CD14-positive monocyte (primary cell): ENCODE results near the gene LRP1B. TPM values are rescaled to one million over a fixed set of nuclear protein-coding genes. Genes with fewer than 3 reads are reported as not detected.

Source experiments
- DNase-seq, 3 donors: peaks; one replicate each; pipeline ENCODE4 v3.0.0-alpha.2; 2011 to 2022
- H2AFZ ChIP-seq: 2 replicates; pipeline ENCODE4 v1.6.0; 2012; ENCODE audit warnings: mild to moderate bottlenecking, low read depth, low read length, inconsistent platforms; ENCODE audit not compliant: insufficient read depth, poor library complexity, severe bottlenecking
- H3K27ac ChIP-seq, 2 donors: 1 replicate in 1 of 2; 2 replicates in 1 of 2; pipeline ENCODE4 v1.5.1; 2012 to 2013; ENCODE audit warnings: low read length in 2 of 2, control low read depth in 1 of 2, inconsistent platforms in 1 of 2, low read depth in 1 of 2, mild to moderate bottlenecking in 1 of 2
- H3K27me3 ChIP-seq, 2 donors: one replicate each; pipeline versions ENCODE4 v1.6.0 to v1.6.1; 2011 to 2013; ENCODE audit warnings: low read length in 2 of 2; ENCODE audit not compliant: control insufficient read depth in 2 of 2, insufficient read depth in 2 of 2
- H3K36me3 ChIP-seq, 2 donors: replicated peaks in 1 of 2; 1 replicate in 1 of 2; 2 replicates in 1 of 2; pipeline versions ENCODE4 v1.5.1 to v1.6.1; 2012 to 2013; ENCODE audit warnings: low read length in 2 of 2, control low read depth in 1 of 2, inconsistent platforms in 1 of 2, mild to moderate bottlenecking in 1 of 2; ENCODE audit not compliant: insufficient read depth in 2 of 2, control insufficient read depth in 1 of 2
- H3K4me1 ChIP-seq, 2 donors: 1 replicate in 1 of 2; 2 replicates in 1 of 2; pipeline versions ENCODE4 v1.5.1 to v1.6.1; 2012 to 2013; ENCODE audit warnings: low read length in 2 of 2, control low read depth in 1 of 2, inconsistent platforms in 1 of 2, mild to moderate bottlenecking in 1 of 2, moderate library complexity in 1 of 2; ENCODE audit not compliant: insufficient read depth in 2 of 2, control insufficient read depth in 1 of 2
- H3K4me2 ChIP-seq: replicated peaks from 2 replicates; pipeline ENCODE3; 2012; ENCODE audit warnings: low read length, moderate library complexity, mild to moderate bottlenecking; ENCODE audit not compliant: poor library complexity, severe bottlenecking; ENCODE audit errors: extremely low read depth
- H3K4me3 ChIP-seq, 3 experiments: fragments of 200-600 bp in 1 of 3; sonication (generic) in 1 of 3; replicated peaks in 1 of 3; 1 replicate in 2 of 3; 2 replicates in 1 of 3; pipeline ENCODE4 v1.5.1; 2011 to 2013; ENCODE audit warnings: low read length in 3 of 3, mild to moderate bottlenecking in 3 of 3, control low read depth in 2 of 3, low read depth in 2 of 3, inconsistent platforms in 1 of 3, moderate library complexity in 1 of 3
- H3K79me2 ChIP-seq: 2 replicates; pipeline ENCODE4 v1.6.0; 2012; ENCODE audit warnings: mild to moderate bottlenecking, control low read depth, inconsistent platforms, low read length, moderate library complexity; ENCODE audit not compliant: insufficient read depth
- H3K9ac ChIP-seq: 2 replicates; pipeline ENCODE4 v1.6.0; 2017; ENCODE audit warnings: low read length, mild to moderate bottlenecking; ENCODE audit not compliant: insufficient read depth, poor library complexity, severe bottlenecking
- H3K9me3 ChIP-seq, 2 donors: replicated peaks in 1 of 2; 1 replicate in 1 of 2; 2 replicates in 1 of 2; pipeline versions ENCODE4 v1.5.1 to v1.6.1; 2012 to 2013; ENCODE audit warnings: low read length in 2 of 2, control low read depth in 1 of 2; ENCODE audit not compliant: control insufficient read depth in 1 of 2, insufficient read depth in 1 of 2
- H4K20me1 ChIP-seq: 2 replicates; pipeline ENCODE4 v1.6.0; 2012; ENCODE audit warnings: mild to moderate bottlenecking, low read length, control low read depth, moderate library complexity; ENCODE audit not compliant: insufficient read depth
- H3K27ac Mint-ChIP-seq, 7 donors: one replicate each; pipeline ENCODE4 v1.8.0; 2020; ENCODE audit warnings: mild to moderate bottlenecking in 7 of 7, mixed read lengths in 7 of 7, moderate library complexity in 6 of 7, inconsistent platforms in 2 of 7
- H3K27me3 Mint-ChIP-seq, 3 donors: one replicate each; pipeline ENCODE4 v1.8.0; 2021 to 2022; ENCODE audit warnings: low read depth in 3 of 3, mild to moderate bottlenecking in 3 of 3, mixed read lengths in 3 of 3, moderate library complexity in 3 of 3, inconsistent platforms in 1 of 3
- H3K36me3 Mint-ChIP-seq, 2 donors: one replicate each; pipeline ENCODE4 v1.8.0; 2020; ENCODE audit warnings: mixed read lengths in 2 of 2, inconsistent platforms in 1 of 2, mild to moderate bottlenecking in 1 of 2
- H3K4me1 Mint-ChIP-seq: one replicate; pipeline ENCODE4 v1.8.0; 2020; ENCODE audit warnings: mild to moderate bottlenecking, mixed read lengths
- H3K4me3 Mint-ChIP-seq, 2 donors: one replicate each; pipeline ENCODE4 v1.8.0; 2020; ENCODE audit warnings: mild to moderate bottlenecking in 2 of 2, mixed read lengths in 2 of 2, moderate library complexity in 1 of 2
- H3K9me3 Mint-ChIP-seq, 7 donors: one replicate each; pipeline ENCODE4 v1.8.0; 2020 to 2022; ENCODE audit warnings: mixed read lengths in 7 of 7, mild to moderate bottlenecking in 6 of 7, moderate library complexity in 6 of 7, inconsistent platforms in 2 of 7
- WGBS: methylation state at CpG from one replicate; pipeline ENCODE4 v1.1.5; 2013; ENCODE audit warnings: missing lambda C conversion rate; ENCODE audit not compliant: insufficient coverage; 5-methylcytosine and 5-hydroxymethylcytosine counted together
- intact Hi-C, 2 donors: fragments of 100-400 bp; cut with micrococcal nuclease; formaldehyde crosslinking; loops; one replicate each; pipeline versions ENCODE4 v1.15.0 to v1.15.1; 2023
- polyA plus RNA-seq, 3 donors: library from polyadenylated mRNA; depleted of rRNA in 1 of 3; unstranded in 2 of 3; stranded (reverse) in 1 of 3; fragments of 300-500 nt in 2 of 3; fragments of >200 nt in 1 of 3; fragmentation: Illumina TruSeq in 2 of 3; gene quantifications; 1 replicate in 2 of 3; 2 replicates in 1 of 3; pipeline ENCODE4 v1.2.3, GENCODE V29; 2012 to 2021
- TF ChIP-seq, protein P1 (sequence below): fragments of 200-600 bp; IDR thresholded peaks from one replicate; pipeline ENCODE4 v1.8.0; 2022; ENCODE audit warnings: antibody characterized with exemption, mild to moderate bottlenecking

Gene LRP1B
- polyA plus RNA-seq, 3 donors, result not detected

GRCh38 chr2:141660232-141660631 lies 470.6 kb downstream of the LRP1B start:
- no peaks in the 10 kb centered on the region for H3K27me3 Mint-ChIP-seq
- Histone ChIP-seq H2AFZ (no peak overlapping the region), H3K9me3 (peaks cover 6 to 18% of the 10 kb centered on the region in 2 donors), H3K4me3 (no peak overlapping the region), H3K4me2 (no peak overlapping the region), H3K27me3 (no peaks in the 10 kb centered on the region), H3K79me2 (no peaks in the 10 kb centered on the region), H3K9ac (no peak overlapping the region), H3K27ac (no peak overlapping the region), H4K20me1 (no peaks in the 10 kb centered on the region), H3K36me3 (no peaks in the 10 kb centered on the region), H3K4me1 (no peaks in the 10 kb centered on the region)
- WGBS, result 86% methylated on average over 8 of the region's 8 CpGs
- H3K27ac Mint-ChIP-seq, result no peak overlapping the region
- H3K36me3 Mint-ChIP-seq, result no peaks in the 10 kb centered on the region
- no peaks in the 10 kb centered on the region for H3K4me1 Mint-ChIP-seq
- H3K9me3 Mint-ChIP-seq, result peaks cover 5 to 20% (median 8%) of the 10 kb centered on the region in 7 donors
- intact Hi-C loops, result no loop called here
- H3K4me3 Mint-ChIP-seq, result no peak overlapping the region
- TF ChIP-seq, protein P1, sequence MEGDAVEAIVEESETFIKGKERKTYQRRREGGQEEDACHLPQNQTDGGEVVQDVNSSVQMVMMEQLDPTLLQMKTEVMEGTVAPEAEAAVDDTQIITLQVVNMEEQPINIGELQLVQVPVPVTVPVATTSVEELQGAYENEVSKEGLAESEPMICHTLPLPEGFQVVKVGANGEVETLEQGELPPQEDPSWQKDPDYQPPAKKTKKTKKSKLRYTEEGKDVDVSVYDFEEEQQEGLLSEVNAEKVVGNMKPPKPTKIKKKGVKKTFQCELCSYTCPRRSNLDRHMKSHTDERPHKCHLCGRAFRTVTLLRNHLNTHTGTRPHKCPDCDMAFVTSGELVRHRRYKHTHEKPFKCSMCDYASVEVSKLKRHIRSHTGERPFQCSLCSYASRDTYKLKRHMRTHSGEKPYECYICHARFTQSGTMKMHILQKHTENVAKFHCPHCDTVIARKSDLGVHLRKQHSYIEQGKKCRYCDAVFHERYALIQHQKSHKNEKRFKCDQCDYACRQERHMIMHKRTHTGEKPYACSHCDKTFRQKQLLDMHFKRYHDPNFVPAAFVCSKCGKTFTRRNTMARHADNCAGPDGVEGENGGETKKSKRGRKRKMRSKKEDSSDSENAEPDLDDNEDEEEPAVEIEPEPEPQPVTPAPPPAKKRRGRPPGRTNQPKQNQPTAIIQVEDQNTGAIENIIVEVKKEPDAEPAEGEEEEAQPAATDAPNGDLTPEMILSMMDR, result no peak
- DNase-seq, result no peak

DNA sequence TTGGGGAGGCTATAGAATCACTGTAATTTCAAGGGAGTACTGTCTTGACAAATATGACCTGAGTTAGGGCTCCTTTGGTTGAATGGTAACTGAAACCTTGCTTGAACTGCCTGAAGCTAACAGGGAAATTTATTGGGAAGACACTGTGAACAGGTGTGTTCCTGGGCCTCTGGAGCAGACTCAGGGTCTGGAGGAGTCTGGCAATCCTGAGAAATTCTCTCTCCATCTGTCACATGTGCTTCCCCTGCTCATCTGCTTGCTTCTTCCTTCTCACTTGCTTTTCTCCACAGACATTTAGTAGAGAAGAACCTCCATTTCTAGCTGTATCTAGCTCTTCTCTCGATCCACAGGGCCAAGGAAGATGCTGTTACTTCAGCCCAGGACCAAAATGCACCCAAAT lies 476.5 kb downstream of the LRP1B start:
- Mint-ChIP-seq H3K27ac (no peak overlapping the region), H3K9me3 (peaks cover 0 to 9% (median 0%) of the 10 kb centered on the region in 7 donors), H3K27me3 (no peaks in the 10 kb centered on the region), H3K36me3 (no peaks in the 10 kb centered on the region), H3K4me3 (no peak overlapping the region), H3K4me1 (no peaks in the 10 kb centered on the region)
- intact Hi-C loops, result no loop called here
- no peaks in the 10 kb centered on the region for H3K27me3 ChIP-seq
- DNase-seq, result no peak
- no peaks in the 10 kb centered on the region for H3K36me3 ChIP-seq
- H3K4me2 ChIP-seq, result no peak overlapping the region
- H3K9ac ChIP-seq, result no peak overlapping the region
- H3K79me2 ChIP-seq, result no peaks in the 10 kb centered on the region
- H3K4me1 ChIP-seq, result no peaks in the 10 kb centered on the region
- WGBS, result no CpG with 5 or more reads among the region's 1 CpG
- TF ChIP-seq, protein P1, result no peak
- no peaks in the 10 kb centered on the region for H4K20me1 ChIP-seq
- H3K9me3 ChIP-seq, result peaks cover 1 to 3% of the 10 kb centered on the region in 2 donors
- H3K27ac ChIP-seq, result no peak overlapping the region
- no peak overlapping the region for H2AFZ ChIP-seq
- no peak overlapping the region for H3K4me3 ChIP-seq
